Activated T-helper 9 cell treated with anti-CD3 and anti-CD28 coated beads, Interleukin-2, amount 50 U/mL, for 16 hours (primary cell): ENCODE data around the gene INO80D.
"Not testable (repeated sequence)": the region's sequence is repeated elsewhere in the genome, so short reads cannot be mapped to it uniquely, and the experiment has no call there.

ENCODE experiments used
- DNase-seq: peaks from one replicate; pipeline ENCODE4 v3.0.0-alpha.2; 2020; ENCODE audit warnings: low read depth

INO80D gene

GRCh38 chr2:206028101-206028500 is 57.9 kb downstream of the INO80D start:
- DNase-seq = no peak

- no peak for DNase-seq
Observed at GRCh38 chr2:206023183-206023582, 62.8 kb downstream of the INO80D start.

GRCh38 chr2:206020171-206020570 is 65.8 kb downstream of the INO80D start:
- DNase-seq = no peak

- DNase-seq = not testable (repeated sequence)
Observed at GRCh38 chr2:206015746-206016145, 70.2 kb downstream of the INO80D start.

- no peak for DNase-seq
Observed at GRCh38 chr2:206011795-206012194, 74.2 kb downstream of the INO80D start.

- no peak for DNase-seq
Observed at GRCh38 chr2:206011018-206011614, 74.9 kb downstream of the INO80D start.

GRCh38 chr2:206004004-206004693 is 81.8 kb downstream of the INO80D start:
- no peak for DNase-seq

GRCh38 chr2:206002440-206002839 is 83.5 kb downstream of the INO80D start:
- no peak for DNase-seq

- DNase-seq = no peak
Observed at GRCh38 chr2:206001912-206002311, 84.1 kb downstream of the INO80D start.

GRCh38 chr2:206000776-206001175 is 85.2 kb downstream of the INO80D start:
- DNase-seq = no peak

GRCh38 chr2:205998583-205998982 is 87.4 kb downstream of the INO80D start:
- DNase-seq = no peak

GRCh38 chr2:205996161-205996560 is 89.8 kb downstream of the INO80D start:
- no peak for DNase-seq

GRCh38 chr2:205995260-205995659 is 90.7 kb downstream of the INO80D start:
- DNase-seq = no peak

GRCh38 chr2:205994344-205994743 is 91.6 kb downstream of the INO80D start:
- DNase-seq = no peak

GRCh38 chr2:205990104-205990503 is 95.9 kb downstream of the INO80D start:
- no peak for DNase-seq

- no peak for DNase-seq
Observed at GRCh38 chr2:205989271-205990071, 96.5 kb downstream of the INO80D start.

- not testable (repeated sequence) for DNase-seq
Observed at GRCh38 chr2:205988681-205989080, 97.3 kb downstream of the INO80D start.

- no peak for DNase-seq
Observed at GRCh38 chr2:205988274-205988673, 97.7 kb downstream of the INO80D start.

GRCh38 chr2:205986334-205986733 is 99.6 kb downstream of the INO80D start:
- not testable (repeated sequence) for DNase-seq

- DNase-seq = no peak
Observed at GRCh38 chr2:205984381-205984780, 101.6 kb downstream of the INO80D start.

- no peak for DNase-seq
Observed at GRCh38 chr2:205982776-205983327, 103.1 kb downstream of the INO80D start.

GRCh38 chr2:205978728-205979127 is 107.2 kb downstream of the INO80D start:
- DNase-seq = not testable (repeated sequence)

GRCh38 chr2:205977699-205978098 is 108.3 kb downstream of the INO80D start:
- not testable (repeated sequence) for DNase-seq
